ENCODE data around the gene GRM7.

GRCh38 chr3:7070461-7070860 is 209.5 kb downstream of the GRM7 start:
- TF ChIP-seq POLR2A (IDR thresholded peaks at IDR 0.05) (no peak), CTCF (IDR thresholded peaks at IDR 0.05) (no peak), POLR2AphosphoS5 (IDR thresholded peaks at IDR 0.05) (no peak)
